CD4-positive, alpha-beta T cell treated with Interleukin-6 at 100 ng/mL for 8 hours (primary cell): ENCODE measurements around the gene RPL11.
"Not testable (repeated sequence)": the region's sequence is repeated elsewhere in the genome, so short reads cannot be mapped to it uniquely, and the experiment has no call there.

Experiments used
- DNase-seq: peaks from one replicate; pipeline ENCODE4 v3.0.0-alpha.2; 2020; ENCODE audit warnings: mixed read lengths, low spot score

RPL11 gene

GRCh38 chr1:23691499-23692307 lies at the start of gene RPL11:
TSS of gene RPL11 (plus strand) at chr1:23691806. CDS start at chr1:23691824, 18 bp downstream.
- DNase-seq, result peak; percentile 89

DNA sequence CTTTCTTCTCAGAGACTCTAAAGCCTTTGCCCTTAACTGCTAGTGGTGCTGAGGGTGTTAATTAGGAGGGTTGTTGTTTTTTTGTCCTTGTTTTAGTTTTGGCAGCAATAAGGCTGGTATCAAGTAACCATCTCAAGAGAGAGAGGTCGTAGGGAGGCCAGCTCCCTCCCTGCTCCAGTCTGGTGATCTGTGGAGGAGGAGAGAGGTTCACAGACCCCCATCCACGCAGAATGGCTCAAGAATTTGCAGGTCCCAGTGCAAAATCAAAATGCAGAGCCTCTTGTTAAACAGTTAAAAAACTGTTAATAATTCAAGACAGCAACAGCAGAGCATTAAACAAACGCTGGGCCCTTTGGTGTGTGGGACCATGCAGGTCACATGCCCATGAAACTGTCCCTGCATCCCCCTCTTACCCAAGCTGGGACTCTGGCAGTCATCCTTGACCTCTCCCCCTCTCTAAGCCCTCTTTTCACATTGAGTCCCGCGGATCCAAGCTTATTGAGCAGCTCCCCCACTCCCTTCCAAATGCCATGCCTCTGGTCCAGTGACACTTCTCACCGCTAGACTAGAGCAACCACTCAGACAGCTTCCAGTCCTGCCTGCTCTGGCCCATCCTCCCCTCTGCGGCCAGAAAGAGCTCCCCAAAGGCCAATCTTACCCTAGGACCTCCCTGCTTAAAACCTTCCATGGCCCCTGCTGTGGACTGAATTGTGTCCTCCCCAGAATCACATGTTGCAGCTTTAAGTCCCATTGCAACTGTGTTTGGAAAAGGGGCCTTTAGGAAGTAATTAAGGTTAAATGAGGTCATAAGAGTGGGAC lies 47.7 kb upstream of the RPL11 start:
- DNase-seq, result no peak

DNA sequence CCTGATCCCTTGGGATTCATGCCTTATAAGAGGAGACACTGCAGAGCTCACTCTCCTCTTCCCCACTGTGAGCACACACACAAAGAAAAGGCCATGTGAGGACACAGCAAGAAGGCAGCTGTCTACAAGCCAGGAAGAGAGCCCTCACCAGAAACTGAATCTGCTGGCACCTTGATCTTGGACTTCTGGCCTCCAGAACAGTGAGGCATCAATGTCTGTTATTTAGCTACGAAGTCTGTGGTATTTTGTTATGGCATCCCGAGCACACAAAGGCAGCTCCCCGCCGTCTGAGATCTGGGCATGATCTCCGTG lies 47.1 kb upstream of the RPL11 start:
- no peak for DNase-seq

- no peak for DNase-seq
These were observed 46.3 kb upstream of the RPL11 start for GRCh38 chr1:23645338-23645737.

DNA sequence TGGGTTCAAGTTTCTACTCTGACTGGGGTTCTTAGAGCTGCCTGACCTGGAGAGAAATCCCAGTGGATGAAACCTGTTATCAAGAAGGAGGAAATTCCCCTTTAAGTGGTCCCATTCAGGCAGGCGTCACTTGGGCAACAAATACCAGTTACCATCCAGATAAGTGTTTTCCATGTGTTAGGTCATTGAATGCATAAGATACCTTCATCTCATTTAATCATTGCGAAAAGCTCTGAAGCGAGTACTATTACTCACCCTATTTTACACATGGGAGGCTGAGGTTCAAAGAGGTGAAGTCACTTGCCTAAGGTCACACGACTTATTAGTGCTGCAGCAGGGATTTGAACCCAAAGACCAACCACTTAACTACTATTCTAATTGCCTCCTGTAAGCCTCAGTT lies 45.5 kb upstream of the RPL11 start:
- no peak for DNase-seq

DNA sequence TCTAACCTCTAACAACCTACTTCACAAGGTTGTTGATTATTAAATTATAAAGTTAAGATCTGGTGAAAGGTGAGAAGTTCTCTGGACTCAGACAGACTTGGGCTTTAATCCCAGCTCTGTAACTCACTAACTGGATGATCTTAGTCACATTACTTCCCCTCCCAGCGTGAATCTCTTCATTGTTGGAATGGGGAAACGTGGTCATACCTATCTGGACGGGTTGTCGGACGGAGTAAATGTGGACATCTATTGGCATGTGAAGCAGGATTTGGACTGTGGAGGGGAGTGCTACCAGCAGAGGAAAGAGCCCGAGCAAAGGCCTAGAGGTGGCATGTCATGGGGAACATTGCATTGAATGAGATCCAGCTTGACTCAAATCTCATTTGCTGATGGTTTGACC lies 45.1 kb upstream of the RPL11 start:
- no peak for DNase-seq

DNA sequence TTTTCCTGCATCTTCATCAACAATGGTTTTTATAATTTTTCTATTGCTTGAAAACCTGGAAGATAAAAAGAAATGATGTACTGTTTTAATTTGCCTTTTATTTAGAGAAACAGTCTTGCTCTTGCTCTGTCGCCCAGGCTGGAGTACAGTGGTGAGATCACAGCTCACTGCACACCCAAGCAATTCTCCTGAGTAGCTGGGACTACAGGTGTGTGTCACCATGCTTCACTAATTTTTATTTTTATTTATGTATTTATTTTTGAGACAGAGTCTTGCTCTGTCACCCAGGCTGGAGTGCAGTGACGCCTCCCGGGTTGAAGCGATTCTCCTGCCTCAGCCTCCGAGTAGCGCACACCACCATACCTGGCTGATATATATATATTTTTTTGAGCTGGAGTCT lies 43.0 kb upstream of the RPL11 start:
- no peak for DNase-seq

DNA sequence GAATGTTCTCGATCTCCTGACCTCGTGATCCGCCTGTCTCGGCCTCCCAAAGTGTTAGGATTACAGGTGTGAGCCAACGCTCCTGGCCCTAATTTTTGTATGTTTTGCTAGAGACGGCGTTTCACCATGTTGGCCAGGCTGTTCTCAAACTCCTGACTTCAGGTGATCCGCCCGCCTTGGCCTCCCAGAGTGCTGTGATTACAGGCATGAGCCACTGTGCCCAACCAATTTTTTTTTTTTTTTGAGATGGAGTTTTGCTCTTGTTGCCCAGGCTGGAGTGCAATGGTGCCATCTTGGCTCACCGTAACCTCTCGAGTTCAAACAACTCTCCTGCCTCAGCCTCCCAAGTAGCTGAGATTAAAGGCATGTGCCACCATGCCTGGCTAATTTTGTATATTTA lies 42.4 kb upstream of the RPL11 start:
- not testable (repeated sequence) for DNase-seq

DNA sequence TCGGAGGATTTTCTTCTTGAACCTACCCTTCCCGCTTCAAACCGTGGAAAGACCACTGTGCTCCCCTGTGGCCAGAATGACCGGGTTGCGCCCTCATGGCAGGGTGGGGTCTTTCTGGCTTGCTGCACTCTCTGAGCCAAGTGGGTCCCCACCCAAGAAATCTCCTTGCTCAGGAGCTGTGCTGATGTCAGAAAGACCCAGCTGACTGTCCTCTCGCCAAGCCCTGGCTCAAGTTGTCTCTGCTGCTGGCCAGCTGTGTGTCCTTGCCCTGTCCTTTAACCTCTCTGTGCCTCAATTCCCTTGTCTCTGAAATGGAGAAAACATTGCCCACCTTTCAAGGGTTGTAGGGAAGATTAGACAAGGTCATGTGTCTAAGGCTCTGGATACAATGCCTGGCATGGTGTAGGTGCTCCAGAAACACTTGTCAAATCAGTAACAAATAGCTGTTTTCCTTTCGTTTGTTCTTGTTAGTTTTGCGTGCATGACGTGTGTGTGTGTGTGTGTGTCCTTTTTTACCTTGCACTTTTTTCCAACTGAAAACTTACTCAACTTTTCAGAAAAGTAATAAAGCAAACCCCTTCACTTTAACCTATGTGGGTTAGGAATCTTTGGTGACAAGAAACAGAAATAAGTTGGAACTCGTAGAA lies 41.1 kb upstream of the RPL11 start:
- DNase-seq, result no peak

- no peak for DNase-seq
These were observed 40.4 kb upstream of the RPL11 start for GRCh38 chr1:23651069-23651808.

DNA sequence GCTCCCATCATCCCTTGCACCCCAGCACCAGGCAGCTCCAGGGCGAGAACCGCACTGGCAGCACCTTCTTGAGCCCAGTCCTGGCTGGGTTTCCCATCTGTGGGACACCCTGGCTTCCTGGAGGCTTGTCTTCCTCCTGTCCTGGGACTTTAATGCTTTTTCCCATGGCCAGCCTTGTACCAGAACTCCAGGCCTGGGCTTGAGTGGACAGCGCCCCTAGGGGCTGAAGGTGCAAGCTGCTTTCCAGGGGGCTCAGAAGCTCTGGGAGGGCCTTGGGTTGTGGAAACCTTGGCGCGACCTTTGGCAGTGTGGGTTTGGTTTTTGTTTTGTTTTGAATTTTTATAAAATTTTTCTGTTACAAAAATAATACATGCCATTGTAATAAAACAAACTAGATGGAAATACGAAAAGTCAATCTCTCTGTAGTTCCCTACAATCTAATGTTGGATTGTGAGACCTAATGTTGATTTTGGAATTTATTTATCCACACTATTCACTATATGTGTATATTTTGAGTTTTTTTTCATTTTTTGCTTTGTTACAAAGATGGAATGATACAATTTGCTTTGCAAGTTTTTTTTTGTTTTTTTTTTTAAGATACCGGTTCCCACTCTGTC lies 33.8 kb upstream of the RPL11 start:
- DNase-seq, result peak; percentile 14

DNA sequence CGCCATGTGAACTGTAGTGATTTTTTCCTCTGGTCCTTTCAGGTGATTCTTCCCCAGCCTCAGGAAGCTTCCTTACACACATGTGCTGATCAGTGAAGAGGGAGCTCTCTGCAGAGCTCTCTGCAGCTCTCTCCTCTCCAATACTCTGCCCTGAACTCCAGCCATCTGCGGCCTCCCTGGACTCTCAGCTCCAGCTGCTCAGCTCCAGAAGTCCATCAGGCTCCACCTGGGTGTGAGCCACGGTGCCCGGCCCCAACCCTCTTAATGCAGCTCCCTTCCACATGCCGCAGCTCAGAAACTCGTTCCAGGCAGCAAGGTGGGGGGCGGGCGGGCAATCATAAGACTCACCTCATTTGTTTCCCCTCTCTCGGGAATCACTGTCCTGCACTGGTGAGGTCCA lies 30.9 kb upstream of the RPL11 start:
- DNase-seq, result no peak

DNA sequence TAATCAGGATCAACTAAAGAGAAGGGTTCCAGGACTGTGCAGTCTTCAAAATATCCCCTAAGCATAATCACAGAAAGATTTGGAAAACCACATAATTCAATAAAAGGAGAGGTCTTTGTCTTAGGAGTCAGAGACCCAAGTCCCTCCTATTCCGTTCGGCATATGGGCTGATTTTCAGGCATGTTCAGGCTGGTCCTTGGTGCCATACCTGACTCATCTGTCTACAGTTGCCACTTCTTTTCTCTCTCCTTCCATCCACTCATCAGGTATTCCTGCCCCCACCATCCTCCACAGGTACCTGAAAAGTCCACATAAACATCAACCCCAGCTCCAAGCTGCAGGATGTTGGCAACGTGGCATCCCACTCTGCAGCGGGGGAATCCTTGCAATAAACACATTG lies 29.7 kb upstream of the RPL11 start:
- DNase-seq, result no peak

GRCh38 chr1:23664837-23665795 lies 26.5 kb upstream of the RPL11 start:
- no peak for DNase-seq

- no peak for DNase-seq
These were observed 24.2 kb upstream of the RPL11 start for GRCh38 chr1:23667411-23667810.

GRCh38 chr1:23670709-23671108 lies 20.9 kb upstream of the RPL11 start:
- no peak for DNase-seq

- DNase-seq, result no peak
These were observed 18.4 kb upstream of the RPL11 start for GRCh38 chr1:23673086-23673813.

DNA sequence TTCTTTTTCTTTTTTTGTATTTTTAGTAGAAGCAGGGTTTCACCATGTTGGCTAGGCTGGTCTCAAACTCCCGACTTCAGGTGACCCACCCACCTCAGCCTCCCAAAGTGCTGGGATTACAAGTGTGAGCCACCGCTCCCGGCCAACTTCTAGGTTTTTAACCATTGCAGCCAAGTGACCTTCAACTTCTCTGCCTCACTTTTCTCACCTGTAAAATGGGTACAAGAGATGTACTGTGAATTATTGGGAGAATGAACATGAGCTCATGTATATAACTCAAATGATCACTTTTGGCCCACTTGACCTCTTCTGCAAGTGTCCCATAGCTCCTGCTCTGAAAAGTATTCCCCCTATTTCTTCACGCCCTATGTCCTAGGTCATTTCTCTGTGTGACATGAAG lies 11.8 kb upstream of the RPL11 start:
- DNase-seq, result no peak

DNA sequence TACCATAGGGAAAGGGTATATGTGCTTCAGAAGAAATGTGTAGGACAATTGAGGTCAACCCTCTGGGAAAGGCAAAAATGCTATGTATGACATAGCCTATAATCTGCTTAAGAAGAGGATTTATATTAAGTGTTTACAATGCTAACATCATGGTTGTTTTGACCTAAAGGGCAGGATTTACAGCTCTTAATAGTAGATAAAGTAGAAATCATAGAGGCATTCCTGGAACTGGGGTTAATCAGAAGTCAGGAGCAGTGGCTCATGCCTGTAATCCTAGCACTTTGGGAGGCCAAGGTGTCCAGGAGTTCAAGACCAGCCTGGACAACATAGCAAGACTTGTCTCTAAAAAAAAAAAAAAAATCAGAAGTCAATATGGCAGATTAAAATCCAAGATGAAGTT lies 8.7 kb upstream of the RPL11 start:
- no peak for DNase-seq

DNA sequence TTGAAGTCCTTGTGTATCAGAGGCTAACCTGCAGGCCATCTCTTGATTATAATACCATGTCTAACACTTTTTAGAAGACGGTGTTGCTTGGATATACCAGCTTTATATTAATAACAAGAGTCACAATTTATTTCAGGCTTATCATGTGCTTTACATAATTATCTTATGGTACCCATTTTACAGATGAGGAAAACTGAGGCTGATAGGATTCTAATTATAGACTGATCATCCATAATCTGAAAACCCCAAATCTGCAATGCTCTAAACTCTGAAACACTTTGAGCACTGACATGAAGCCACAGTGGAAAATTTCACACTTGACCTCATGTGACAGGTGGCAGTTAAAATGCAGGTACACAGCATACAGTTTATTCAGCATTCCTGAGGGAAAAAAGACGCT lies 7.2 kb upstream of the RPL11 start:
- no peak for DNase-seq
